ENCODE measurements around the gene PLEKHG2. TPM values are rescaled to one million over a fixed set of nuclear protein-coding genes. Genes with fewer than 3 reads are reported as not detected.

Gene PLEKHG2
- polyA plus RNA-seq, 1 donor from 2014 or later = 6.5 TPM

DNA sequence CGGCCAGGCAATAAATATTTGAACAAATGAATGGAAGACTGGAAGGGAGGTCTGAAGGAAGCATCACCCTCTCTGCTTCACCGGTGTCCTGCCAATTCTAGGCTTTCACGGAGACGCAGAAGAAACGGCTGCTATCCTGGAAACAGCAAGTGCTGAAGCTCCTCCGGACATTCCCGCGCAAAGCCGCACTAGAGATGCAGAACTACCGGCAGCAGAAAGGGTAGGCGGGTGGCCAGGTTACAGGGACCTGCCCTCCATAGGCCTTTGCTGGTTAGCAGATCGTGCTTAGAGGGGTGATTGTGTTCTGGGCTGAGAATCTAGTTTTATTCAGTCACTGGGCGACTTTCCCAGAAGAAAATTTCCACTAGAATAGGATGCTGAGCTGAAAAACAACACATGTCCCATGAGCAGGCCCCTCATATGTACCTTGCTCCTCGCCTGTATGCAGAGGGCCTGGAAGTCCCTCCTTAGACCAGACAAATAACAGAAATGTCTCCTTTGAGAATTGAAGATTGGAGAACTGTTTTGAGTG is 32.5 kb upstream of the PLEKHG2 start:
- no peak overlapping the region for H3K27ac Mint-ChIP-seq
- peaks cover 6% of the 10 kb centered on the region for H3K36me3 Mint-ChIP-seq

DNA sequence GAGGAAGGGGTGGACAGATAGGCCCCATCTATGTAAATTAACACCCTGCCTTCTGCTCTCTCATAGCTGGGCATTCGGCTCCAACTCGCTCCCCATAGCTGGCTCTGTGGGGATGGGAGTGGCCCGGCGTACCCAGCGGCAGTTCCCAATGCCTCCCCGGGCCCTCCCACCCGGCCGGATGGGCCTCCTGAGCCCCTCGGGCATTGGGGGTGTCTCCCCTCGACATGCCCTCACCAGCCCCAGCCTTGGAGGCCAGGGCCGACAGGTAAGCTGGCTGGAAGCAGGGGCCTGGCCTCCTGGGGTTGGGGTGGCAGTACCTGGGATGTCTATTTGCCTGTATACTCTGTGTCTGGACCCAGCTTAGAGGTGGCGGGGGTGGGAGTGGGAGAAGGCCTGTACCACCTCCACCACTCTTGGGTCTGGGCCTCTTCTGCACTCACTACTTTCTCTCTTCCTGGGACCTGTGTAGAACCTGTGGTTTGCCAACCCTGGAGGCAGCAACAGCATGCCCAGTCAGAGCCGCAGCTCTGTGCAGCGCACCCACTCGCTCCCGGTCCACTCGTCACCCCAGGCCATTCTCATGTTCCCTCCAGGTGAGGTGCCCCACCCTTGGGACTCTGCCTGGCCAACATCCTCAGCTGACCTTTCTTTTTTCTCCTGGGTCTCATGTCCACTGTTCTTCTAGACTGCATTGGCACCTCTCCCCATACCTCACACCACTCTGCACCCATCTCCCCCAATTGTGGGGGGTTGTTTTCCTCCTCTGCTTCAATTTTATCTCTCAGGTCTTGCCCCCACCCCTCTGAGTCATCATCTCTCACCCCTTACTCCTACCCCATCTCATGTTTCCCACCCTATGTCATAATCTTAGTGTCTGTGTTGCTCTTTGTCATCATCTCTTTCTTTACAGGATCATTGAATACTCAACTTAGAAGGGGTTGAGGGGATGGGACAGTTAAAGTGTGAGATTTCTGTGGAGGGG is 31.7 kb upstream of the PLEKHG2 start:
- Mint-ChIP-seq H3K4me3 (peak overlapping the region in 1 of 4 donors; percentile 63), H3K9me3 (no peaks in the 10 kb centered on the region), H3K4me1 (peaks cover 0 to 4% (median 0%) of the 10 kb centered on the region in 3 donors), H3K27me3 (no peaks in the 10 kb centered on the region), H3K36me3 (peaks cover 6% of the 10 kb centered on the region), H3K27ac (peak overlapping the region in 2 of 3 donors; percentile 48 to 74)

More for the DNA sequence above, 32.5 kb upstream of the PLEKHG2 start:
- Mint-ChIP-seq H3K4me3 (no peak overlapping the region), H3K27me3 (no peaks in the 10 kb centered on the region), H3K9me3 (no peaks in the 10 kb centered on the region), H3K4me1 (peaks cover 0 to 4% (median 0%) of the 10 kb centered on the region in 3 donors)

DNA sequence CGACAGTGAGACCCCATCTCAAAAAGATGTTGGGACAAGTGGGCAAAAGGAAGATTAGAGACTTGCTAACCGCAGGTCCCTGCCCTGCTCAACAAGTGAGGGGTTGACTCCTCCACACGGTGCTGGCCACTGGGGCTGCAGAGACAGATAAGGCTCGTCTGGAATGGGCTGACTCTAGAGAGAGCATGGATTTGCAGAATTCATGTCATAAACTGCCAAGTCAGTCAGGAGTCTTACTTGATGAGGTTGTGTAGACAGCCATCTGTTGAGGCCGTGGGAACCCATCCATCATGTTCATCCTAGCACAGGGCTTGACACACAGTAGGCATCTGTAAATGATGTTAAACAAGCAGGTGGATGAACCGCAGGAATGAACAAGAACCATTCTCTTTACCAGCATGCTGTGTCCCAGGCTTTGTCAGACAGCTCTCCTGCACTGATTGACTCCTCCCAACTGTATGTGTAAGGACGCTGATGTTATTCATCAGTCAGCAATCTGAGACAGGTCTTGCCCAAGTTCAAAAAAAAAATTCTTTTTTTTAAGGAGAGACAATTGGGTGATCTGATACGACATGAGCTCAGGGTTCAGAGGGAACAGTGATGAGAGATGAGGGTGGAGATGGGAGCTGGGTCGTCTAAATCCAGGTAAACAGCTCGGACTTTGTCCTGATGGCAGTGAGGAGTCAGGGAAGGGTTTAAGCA is 30.4 kb upstream of the PLEKHG2 start:
- Mint-ChIP-seq H3K4me1 (peaks cover 0 to 4% (median 0%) of the 10 kb centered on the region in 3 donors), H3K4me3 (peak overlapping the region in 1 of 4 donors; percentile 5), H3K27ac (peak overlapping the region in 1 of 3 donors; percentile 79), H3K36me3 (peaks cover 4% of the 10 kb centered on the region), H3K27me3 (no peaks in the 10 kb centered on the region), H3K9me3 (no peaks in the 10 kb centered on the region)

DNA sequence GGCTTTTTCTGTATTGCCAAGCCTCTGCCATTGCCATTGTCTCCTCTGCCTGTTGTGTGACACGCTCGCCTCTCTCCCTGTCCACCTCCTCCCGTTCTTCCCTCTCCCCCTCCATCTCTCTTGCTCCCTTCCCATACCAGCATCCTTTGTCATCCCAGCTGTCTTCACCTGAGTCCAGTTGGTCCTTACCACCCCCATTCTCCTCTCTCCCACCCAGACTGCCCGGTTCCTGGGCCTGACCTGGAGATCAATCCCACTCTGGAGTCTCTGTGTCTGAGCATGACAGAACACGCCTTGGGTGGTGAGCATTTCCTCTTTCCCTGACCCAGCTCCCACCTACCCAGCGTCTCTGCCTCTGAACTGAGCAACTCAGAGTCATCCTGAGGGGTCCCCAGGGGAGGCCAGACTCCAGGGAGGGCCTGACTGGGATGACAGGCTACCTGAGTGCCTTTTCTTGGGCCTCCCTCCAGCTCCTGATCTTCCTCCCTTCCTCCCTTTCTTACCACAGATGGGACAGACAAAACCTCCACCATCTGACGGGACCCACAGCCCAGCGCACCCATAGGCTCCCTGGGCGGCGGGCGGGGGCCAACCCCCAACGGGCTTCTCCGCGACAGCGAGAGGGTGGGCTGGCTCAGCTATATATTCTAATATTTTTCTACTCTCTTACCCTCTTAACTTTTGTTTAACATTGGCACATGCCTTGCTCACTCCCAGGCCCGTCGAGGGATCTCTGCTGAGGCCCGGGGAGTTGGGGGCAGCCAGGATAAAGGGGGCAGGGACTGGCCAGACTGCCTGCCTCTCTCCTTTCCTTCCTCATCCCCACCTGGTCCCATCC is 29.3 kb upstream of the PLEKHG2 start:
- peak overlapping the region in 2 of 3 donors; percentile 71 to 79 for H3K27ac Mint-ChIP-seq
- H3K4me1 Mint-ChIP-seq = peaks cover 0 to 4% (median 0%) of the 10 kb centered on the region in 3 donors
- H3K36me3 Mint-ChIP-seq = peaks cover 4% of the 10 kb centered on the region
- H3K9me3 Mint-ChIP-seq = no peaks in the 10 kb centered on the region
- no peaks in the 10 kb centered on the region for H3K27me3 Mint-ChIP-seq
- H3K4me3 Mint-ChIP-seq = peak overlapping the region in 1 of 4 donors; percentile 29

DNA sequence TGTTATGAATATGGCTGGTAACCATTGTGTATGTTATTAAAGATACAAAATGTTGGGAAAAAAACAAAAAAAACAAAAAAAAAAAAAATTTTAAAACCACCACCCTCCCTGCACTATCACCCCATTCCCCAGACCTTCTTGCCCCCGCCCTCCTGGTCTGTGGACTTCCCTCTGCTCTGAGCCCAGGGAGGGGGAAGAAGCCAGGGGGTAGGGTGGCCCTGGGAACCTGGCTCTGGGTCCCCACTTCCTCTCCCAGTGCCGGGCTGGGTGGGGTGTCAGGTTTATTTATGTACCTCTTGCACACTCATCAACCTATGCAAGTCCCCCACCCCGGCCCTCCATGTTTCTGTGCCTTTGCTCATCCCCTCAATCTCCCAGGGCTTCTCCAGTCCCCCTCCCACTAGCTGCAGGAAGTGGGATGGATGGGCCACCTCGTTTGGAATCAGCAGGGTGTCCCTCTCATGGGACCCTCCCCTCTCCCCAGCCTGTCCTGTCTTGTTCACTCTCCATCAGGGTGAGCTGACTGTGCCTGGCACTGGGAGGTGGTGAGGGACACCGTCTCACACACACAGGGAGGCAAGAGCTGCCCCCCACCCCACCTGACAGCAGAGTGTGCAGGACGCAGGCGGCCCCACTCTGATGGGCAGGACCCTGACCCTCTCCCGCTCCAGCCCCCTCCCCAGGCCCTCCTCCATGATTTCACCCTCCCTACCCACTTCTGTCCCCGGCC is 27.5 kb upstream of the PLEKHG2 start:
- Mint-ChIP-seq H3K27me3 (no peaks in the 10 kb centered on the region), H3K36me3 (peaks cover 3% of the 10 kb centered on the region), H3K27ac (peak overlapping the region in 2 of 3 donors; percentile 90 to 91), H3K9me3 (no peaks in the 10 kb centered on the region), H3K4me1 (peaks cover 0 to 4% (median 2%) of the 10 kb centered on the region in 3 donors), H3K4me3 (no peak overlapping the region)

DNA sequence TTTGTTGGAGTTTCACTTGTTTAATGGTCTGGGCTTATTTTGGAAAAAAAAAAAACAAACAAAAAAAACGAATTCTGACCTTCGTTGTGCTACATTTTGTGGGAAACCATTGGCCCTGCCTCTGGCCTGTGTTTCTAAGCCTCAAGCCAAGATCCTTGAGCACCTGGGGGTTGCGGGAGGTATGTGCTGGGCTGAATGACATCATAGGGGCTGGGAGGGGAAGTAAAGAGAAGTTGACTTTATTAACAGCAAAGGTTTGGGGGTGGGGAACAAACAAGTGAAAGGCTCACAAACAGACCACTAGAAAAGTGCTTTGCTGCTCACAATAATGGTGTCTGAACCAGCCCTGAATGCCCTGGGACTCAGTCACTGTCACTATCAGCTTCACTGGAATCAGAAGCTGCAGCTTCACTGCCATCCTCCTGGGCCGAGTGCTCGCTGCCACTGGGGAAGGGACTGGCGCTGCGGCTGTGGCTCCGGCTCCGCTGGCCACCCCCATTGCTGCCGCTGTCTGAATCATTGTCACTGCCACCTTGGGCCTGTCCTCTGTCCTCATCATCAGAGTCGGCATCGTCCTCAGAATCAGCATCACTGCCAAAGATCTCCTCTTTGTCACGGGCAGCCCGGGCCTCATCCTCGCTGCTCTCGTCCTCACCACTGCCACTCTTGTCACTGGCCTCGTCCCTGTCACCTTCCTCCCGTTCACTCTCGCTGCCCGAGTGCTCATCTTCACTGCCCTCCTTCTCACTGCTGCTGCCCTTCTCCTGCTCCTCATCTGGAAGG is 26.6 kb upstream of the PLEKHG2 start:
- no peaks in the 10 kb centered on the region for H3K9me3 Mint-ChIP-seq
- peaks cover under 1 to 9% (median 7%) of the 10 kb centered on the region in 3 donors for H3K4me1 Mint-ChIP-seq
- H3K4me3 Mint-ChIP-seq = peak overlapping the region in 2 of 4 donors; percentile 43 to 51
- H3K36me3 Mint-ChIP-seq = peaks cover 3% of the 10 kb centered on the region
- H3K27me3 Mint-ChIP-seq = no peaks in the 10 kb centered on the region
- peak overlapping the region in 2 of 3 donors; percentile 14 to 91 for H3K27ac Mint-ChIP-seq

DNA sequence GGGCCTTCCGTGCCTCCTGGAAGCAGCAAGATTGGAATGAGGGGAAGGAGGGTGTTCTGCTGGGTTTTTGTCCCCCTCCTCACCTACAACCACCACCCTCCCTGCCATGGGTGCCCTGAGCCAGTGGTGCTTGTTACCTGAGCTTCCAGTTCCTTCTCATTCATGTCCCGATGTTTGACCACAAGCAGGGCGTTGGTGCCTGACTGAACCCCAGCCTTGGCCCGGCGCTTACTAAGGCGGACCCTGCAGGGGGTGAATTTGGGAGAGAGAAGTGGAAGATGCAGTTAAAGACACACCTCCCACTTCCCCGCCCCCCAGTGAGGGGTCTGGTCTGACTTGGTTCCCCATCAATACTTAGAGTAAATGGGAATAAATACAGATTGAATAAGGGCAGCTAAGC is 25.9 kb upstream of the PLEKHG2 start:
- H3K36me3 Mint-ChIP-seq = peaks cover 4% of the 10 kb centered on the region
- H3K4me1 Mint-ChIP-seq = peaks cover 7 to 13% (median 8%) of the 10 kb centered on the region in 3 donors
- H3K27ac Mint-ChIP-seq = peak overlapping the region in 2 of 3 donors; percentile 19 to 91
- no peaks in the 10 kb centered on the region for H3K27me3 Mint-ChIP-seq
- no peaks in the 10 kb centered on the region for H3K9me3 Mint-ChIP-seq
- H3K4me3 Mint-ChIP-seq = peak overlapping the region in 1 of 4 donors; percentile 22

DNA sequence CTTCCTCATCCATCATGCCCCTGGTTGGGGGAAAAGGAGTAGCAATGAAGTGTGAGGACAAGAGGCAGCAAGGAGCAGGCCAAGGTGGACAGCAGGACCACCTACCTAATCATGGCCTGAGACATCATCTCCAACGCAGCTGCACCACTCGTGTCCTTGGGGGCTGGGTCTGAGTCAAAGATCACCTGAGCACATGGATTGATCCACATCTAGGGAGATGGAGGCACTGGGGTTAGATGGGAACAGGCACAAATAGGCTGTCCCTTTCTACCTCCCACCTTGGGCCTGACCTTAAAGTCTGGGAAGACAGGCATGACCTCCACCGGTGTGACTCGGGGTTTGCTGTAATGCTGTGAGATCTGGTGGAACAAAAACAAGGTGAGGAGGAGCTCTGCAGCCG is 23.8 kb upstream of the PLEKHG2 start:
- H3K4me3 Mint-ChIP-seq = peak overlapping the region in 1 of 4 donors; percentile 84
- H3K27me3 Mint-ChIP-seq = no peaks in the 10 kb centered on the region
- H3K36me3 Mint-ChIP-seq = peaks cover 5% of the 10 kb centered on the region
- peak overlapping the region; percentile 73 to 88 (median 78) for H3K27ac Mint-ChIP-seq
- H3K4me1 Mint-ChIP-seq = peaks cover 7 to 19% (median 16%) of the 10 kb centered on the region in 3 donors
- H3K9me3 Mint-ChIP-seq = no peaks in the 10 kb centered on the region

DNA sequence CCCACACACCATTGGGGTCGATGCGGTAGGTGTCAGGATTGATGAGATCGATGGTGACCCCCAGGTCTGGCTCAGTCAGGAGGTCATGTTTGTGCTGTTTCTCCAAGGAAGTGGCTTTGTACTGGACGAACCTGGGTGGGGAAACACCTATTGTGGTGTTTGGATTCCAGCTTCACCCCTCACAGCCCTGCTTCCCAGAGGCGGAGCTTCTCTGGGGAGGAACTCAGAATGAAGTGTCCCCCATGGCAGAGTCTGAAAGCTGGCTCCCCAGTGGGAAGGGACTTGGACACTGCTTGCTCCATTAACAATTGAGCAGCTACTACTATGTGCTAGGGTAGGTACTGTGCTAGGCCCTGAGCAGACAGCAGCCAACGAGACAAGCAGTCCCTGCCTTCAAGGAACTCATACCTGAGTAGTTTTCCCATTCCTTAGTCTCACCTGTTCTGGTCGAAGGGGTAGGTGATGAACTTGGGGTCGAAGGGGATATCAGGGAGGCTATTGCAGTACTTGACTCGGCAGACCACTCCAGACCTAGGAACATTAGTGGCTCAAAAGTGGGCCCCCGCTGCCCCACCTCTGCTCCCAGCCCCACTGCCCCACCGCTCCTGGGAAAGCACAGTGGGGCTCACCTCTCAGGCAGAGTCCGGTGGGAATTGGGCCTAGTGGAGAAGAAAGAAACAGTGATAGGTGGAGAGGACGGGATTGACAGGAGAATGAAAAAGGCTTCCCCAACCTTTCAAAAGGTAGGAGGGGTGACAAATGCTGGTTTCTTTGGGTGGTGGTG is 22.6 kb upstream of the PLEKHG2 start:
- Mint-ChIP-seq H3K4me1 (peaks cover 7 to 19% (median 16%) of the 10 kb centered on the region in 3 donors), H3K27ac (peak overlapping the region; percentile 78 to 99 (median 98)), H3K36me3 (peaks cover 5% of the 10 kb centered on the region), H3K4me3 (peak overlapping the region; percentile 84 to 97 (median 97)), H3K27me3 (no peaks in the 10 kb centered on the region), H3K9me3 (no peaks in the 10 kb centered on the region)

DNA sequence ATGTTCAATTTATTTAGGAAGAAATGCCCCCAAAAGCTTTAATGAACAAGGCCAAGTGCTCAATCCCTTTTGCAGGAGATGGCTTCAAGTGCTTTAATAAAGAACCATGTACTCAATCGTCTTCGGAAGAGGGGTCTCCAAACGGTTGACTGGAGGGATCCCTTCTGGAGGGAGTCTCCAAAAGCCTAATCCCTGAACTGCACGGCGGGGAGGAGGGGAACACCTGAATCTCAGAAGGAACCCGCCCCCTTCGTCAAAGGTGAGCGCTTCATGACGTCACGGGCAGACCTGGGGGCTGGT is 22.1 kb upstream of the PLEKHG2 start:
- H3K4me3 Mint-ChIP-seq = peak overlapping the region; percentile 84 to 97 (median 97)
- H3K27ac Mint-ChIP-seq = peak overlapping the region; percentile 78 to 99 (median 98)
- no peaks in the 10 kb centered on the region for H3K9me3 Mint-ChIP-seq
- peaks cover 7 to 19% (median 16%) of the 10 kb centered on the region in 3 donors for H3K4me1 Mint-ChIP-seq
- peaks cover 7% of the 10 kb centered on the region for H3K36me3 Mint-ChIP-seq
- no peaks in the 10 kb centered on the region for H3K27me3 Mint-ChIP-seq

DNA sequence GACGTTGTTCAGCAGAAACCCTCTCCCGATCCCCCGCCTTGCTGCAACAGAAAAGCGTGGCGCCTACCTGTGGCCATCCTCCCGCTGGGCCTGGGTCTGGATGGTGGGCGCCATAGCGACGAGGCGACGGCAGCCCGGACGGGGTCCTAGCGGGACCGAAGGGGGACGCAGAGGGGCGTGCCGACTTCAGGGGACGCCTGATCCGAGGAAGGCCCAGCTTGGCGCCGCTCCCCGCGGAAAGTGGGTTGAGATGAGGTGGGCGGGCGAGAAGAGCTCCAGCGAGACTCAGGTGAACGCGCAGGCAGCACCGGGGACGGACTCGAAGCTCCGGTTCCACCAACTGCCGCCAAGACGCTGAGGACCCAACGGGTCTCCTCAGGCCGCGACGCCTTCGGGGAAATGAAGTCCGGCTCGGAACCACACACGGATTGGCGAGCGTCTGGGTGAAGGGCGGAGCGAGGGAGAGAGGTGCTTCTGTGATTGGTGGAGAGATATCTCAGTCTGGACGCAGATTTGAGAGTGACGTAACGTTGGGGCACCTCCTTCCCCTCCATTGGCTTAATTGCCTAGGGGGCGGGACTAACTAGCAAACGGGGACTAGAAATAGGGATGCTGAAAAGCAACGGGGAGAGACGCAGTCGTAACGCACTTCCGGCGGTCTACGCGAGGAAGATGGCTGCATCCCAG is 21.6 kb upstream of the PLEKHG2 start, which contains the start of the genes MED29 and PAF1:
MED29 (plus strand) TSS at position 628 of the 687 bp plus-strand sequence; CDS start at position 673, 45 bp downstream.
PAF1 (minus strand) TSS at position 356 of the 687 bp plus-strand sequence; CDS start at position 114, 242 bp downstream.
- Mint-ChIP-seq H3K4me1 (peaks cover 7 to 19% (median 16%) of the 10 kb centered on the region in 3 donors), H3K27me3 (no peaks in the 10 kb centered on the region), H3K27ac (peak within 1 kb of the TSS; percentile 78 to 99 (median 98)), H3K9me3 (no peaks in the 10 kb centered on the region), H3K36me3 (peaks cover 7% of the 10 kb centered on the region), H3K4me3 (peak within 1 kb of the TSS; percentile 84 to 97 (median 97))

Data from IgD-negative memory B cell (primary cell).